Tibial nerve (tissue), 4 donors: ENCODE data around the gene KLHL42.

Experiments used
- EP300 ChIP-seq, 2 donors: sonication (generic); formaldehyde crosslinking; IDR thresholded peaks; one replicate each; pipeline ENCODE4 v1.6.1; 2017; ENCODE audit warnings: antibody characterized with exemption in 2 of 2, mild to moderate bottlenecking in 1 of 2
- POLR2A ChIP-seq, 2 donors: fragments of 450-650 bp; IDR thresholded peaks; one replicate each; pipeline ENCODE4 v1.6.1; 2017; ENCODE audit warnings: antibody characterized with exemption in 2 of 2, mild to moderate bottlenecking in 2 of 2, moderate library complexity in 2 of 2
- TF ChIP-seq, protein P1 (sequence below), 5 experiments: fragments of 200-600 bp in 3 of 5; fragments of 450-650 bp in 2 of 5; sonication (generic) in 3 of 5; IDR thresholded peaks; one replicate each; pipeline ENCODE4 v1.5.1; 2016 to 2019; ENCODE audit warnings: antibody characterized with exemption in 5 of 5, mild to moderate bottlenecking in 3 of 5, moderate library complexity in 2 of 5

DNA sequence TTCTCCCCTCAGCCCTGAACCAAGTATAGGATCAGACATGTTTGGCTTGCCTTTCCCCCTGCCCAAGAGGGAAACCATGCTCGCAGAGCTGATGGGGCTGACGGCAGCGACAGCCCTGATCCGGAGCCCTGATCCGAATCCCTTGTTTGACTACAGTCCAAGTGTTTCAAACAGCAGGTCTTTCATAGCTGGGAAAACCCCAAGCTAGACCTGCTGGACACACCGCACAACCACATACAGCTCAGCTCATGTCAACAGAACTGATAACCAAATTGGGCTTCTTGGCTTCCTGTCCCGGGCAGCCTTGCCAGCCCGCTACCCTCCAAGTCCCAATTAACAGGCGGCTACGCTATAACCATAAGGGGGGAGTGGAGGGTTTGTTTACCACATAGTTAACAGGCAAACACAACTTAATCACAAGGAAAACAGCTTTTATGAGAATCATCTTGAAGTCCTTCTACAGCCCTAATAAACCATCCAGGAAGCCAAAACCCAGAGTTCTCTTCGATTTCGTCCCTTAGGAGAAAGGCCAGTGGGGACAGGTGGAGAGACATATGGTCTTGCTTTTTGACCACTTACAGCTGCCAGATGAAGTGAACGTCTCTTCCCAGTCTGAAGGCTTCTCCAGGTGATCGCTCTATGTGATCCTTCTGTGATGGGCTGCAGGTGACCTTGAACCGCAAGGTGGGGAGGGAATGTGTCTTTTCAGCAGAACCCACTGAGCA lies 64.5 kb downstream of the KLHL42 start:
- TF ChIP-seq POLR2A (IDR thresholded peaks at IDR 0.05): no peak
- TF ChIP-seq, protein P1, sequence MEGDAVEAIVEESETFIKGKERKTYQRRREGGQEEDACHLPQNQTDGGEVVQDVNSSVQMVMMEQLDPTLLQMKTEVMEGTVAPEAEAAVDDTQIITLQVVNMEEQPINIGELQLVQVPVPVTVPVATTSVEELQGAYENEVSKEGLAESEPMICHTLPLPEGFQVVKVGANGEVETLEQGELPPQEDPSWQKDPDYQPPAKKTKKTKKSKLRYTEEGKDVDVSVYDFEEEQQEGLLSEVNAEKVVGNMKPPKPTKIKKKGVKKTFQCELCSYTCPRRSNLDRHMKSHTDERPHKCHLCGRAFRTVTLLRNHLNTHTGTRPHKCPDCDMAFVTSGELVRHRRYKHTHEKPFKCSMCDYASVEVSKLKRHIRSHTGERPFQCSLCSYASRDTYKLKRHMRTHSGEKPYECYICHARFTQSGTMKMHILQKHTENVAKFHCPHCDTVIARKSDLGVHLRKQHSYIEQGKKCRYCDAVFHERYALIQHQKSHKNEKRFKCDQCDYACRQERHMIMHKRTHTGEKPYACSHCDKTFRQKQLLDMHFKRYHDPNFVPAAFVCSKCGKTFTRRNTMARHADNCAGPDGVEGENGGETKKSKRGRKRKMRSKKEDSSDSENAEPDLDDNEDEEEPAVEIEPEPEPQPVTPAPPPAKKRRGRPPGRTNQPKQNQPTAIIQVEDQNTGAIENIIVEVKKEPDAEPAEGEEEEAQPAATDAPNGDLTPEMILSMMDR (IDR thresholded peaks at IDR 0.05): no peak
- no peak for TF ChIP-seq EP300 (IDR thresholded peaks at IDR 0.05)
